Mesodermal cell (in vitro differentiated cells): ENCODE measurements around the gene METTL16.

ENCODE experiments used
- H3K27ac ChIP-seq: 2 replicates; pipeline ENCODE4 v1.7.0; 2013; ENCODE audit warnings: mild to moderate bottlenecking, low read depth, low read length, moderate library complexity; ENCODE audit not compliant: severe bottlenecking
- H3K36me3 ChIP-seq: 2 replicates; pipeline ENCODE4 v1.7.1; 2013; ENCODE audit warnings: mild to moderate bottlenecking, low read length, moderate library complexity; ENCODE audit not compliant: control insufficient read depth, insufficient read depth
- H3K4me1 ChIP-seq: one replicate; pipeline ENCODE4 v1.7.1; 2013; ENCODE audit warnings: mild to moderate bottlenecking, low read length; ENCODE audit not compliant: insufficient read depth, control insufficient read depth, poor library complexity, severe bottlenecking
- H3K4me3 ChIP-seq: 2 replicates; pipeline ENCODE4 v1.7.0; 2013; ENCODE audit warnings: low read length, control low read depth, mild to moderate bottlenecking; ENCODE audit not compliant: insufficient read depth, poor library complexity, severe bottlenecking; ENCODE audit errors: extremely low read depth
- H3K9me3 ChIP-seq: 2 replicates; pipeline ENCODE4 v1.7.1; 2013; ENCODE audit warnings: mild to moderate bottlenecking, low read length, moderate library complexity; ENCODE audit not compliant: control insufficient read depth
- WGBS, 2 experiments: methylation state at CpG; one replicate each; pipeline ENCODE4 v1.1.5; 2013; ENCODE audit warnings: missing lambda C conversion rate in 2 of 2; ENCODE audit not compliant: insufficient coverage in 2 of 2; 5-methylcytosine and 5-hydroxymethylcytosine counted together

The METTL16 gene

GRCh38 chr17:2478458-2478857 is 33.2 kb downstream of the METTL16 start:
- Histone ChIP-seq H3K4me1 (no peaks in the 10 kb centered on the region), H3K4me3 (no peak overlapping the region), H3K9me3 (no peaks in the 10 kb centered on the region), H3K27ac (no peak overlapping the region), H3K36me3 (peaks cover 60% of the 10 kb centered on the region)
- 86 to 94% methylated on average over 2 of the region's 3 CpGs for WGBS, 2 experiments

DNA sequence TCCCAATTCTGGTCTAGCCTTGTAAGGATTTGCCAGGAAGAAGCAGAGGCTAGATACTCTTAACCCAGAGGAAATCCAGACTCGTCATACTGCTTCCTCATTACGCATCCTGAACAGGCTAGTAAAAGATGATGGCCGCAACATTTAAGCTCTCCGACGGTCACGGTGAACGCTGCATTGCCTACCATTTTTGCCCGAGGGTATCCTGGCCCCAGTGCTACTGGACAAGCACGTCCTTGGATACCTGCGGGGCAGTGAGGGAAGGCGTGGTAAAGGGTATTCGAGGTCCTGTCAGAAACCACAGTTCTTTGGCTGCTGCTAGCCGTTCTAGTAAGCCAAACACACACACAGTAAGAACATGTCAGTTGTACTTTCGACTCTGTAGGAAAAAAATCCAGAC is 36.6 kb downstream of the METTL16 start:
- no peak overlapping the region for H3K4me3 ChIP-seq
- H3K4me1 ChIP-seq: no peaks in the 10 kb centered on the region
- H3K36me3 ChIP-seq: peaks cover 69% of the 10 kb centered on the region
- H3K27ac ChIP-seq: no peak overlapping the region
- 96 to 98% methylated on average over 8 to 14 of the region's 14 CpGs for WGBS, 2 experiments
- H3K9me3 ChIP-seq: no peaks in the 10 kb centered on the region

DNA sequence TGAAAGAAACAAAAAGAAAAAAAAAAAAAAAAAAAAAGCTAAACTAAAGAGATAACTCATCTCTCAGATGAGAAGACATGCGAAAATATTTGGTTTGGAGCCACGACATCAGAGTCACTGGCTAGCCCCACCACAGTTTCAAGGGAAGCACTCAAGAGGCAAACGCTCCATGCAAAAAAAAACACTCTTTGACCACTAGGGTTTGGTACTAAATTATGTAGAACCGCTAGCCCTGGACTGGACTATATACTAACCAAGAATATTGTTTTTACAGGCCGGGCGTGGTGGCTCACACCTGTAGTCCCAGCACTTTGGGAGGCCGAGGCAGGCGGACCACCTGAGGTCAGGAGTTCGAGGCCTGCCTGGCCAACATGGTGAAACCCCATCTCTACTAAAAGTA is 37.3 kb downstream of the METTL16 start:
- Histone ChIP-seq H3K36me3 (peaks cover 75% of the 10 kb centered on the region), H3K4me3 (no peak overlapping the region), H3K27ac (no peak overlapping the region), H3K4me1 (no peaks in the 10 kb centered on the region), H3K9me3 (no peaks in the 10 kb centered on the region)
- WGBS, 2 experiments: 93 to 95% methylated on average over 7 to 9 of the region's 9 CpGs

GRCh38 chr17:2468270-2468669 is 43.4 kb downstream of the METTL16 start:
- Histone ChIP-seq H3K4me3 (no peak overlapping the region), H3K36me3 (peaks cover 62% of the 10 kb centered on the region), H3K9me3 (no peaks in the 10 kb centered on the region), H3K4me1 (no peaks in the 10 kb centered on the region), H3K27ac (no peak overlapping the region)
- 100% methylated on average over 1 of the region's 4 CpGs; no CpG with 5 or more reads in 1 of the 2 experiments for WGBS, 2 experiments

DNA sequence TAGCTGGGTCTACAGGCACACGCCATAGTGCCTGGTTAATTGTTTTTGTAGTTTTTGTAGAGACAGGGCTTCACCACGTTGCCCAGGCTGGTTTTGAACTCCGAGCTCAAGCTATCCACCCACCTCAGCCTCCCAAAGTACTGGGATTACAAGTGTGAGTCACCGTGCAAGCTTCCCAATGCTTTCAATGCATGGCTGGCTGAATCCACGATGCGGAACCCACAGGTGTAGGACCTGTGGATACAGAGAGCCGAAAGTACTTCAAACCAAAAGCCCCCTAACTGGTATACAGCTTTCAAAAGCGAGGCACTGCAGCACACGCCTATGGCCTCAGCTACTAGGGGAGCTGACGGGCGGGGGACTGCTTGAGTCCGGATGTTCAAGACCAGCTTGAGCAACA is 44.8 kb downstream of the METTL16 start:
- Histone ChIP-seq H3K27ac (no peak overlapping the region), H3K4me3 (no peak overlapping the region), H3K36me3 (peaks cover 69% of the 10 kb centered on the region), H3K9me3 (no peaks in the 10 kb centered on the region), H3K4me1 (no peaks in the 10 kb centered on the region)
- WGBS, 2 experiments: 89% methylated on average over 4 to 10 of the region's 12 CpGs

DNA sequence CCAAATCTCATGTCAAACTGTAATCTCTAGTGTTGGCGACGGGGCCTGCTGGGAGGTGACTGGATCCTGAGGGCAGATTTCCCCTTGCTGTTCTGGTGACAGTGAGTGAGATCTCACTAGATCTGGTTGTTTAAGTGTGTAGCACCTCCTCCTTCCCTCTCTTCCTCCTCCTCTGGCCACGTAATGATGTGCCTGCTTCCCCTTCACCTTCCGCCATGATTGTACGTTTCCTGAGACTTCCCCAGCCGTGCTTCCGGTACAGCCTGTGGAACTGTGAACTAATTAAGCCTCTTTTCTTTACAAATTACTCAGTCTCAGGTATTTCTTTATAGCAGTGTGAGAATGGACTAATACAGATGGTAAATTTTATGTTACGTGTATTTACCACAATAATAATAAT is 49.2 kb downstream of the METTL16 start:
- H3K9me3 ChIP-seq: no peaks in the 10 kb centered on the region
- peaks cover 7% of the 10 kb centered on the region for H3K4me1 ChIP-seq
- no peak overlapping the region for H3K27ac ChIP-seq
- 85 to 100% methylated on average over 3 to 5 of the region's 8 CpGs for WGBS, 2 experiments
- H3K4me3 ChIP-seq: no peak overlapping the region
- peaks cover 73% of the 10 kb centered on the region for H3K36me3 ChIP-seq

GRCh38 chr17:2459917-2460271 is 51.8 kb downstream of the METTL16 start:
- H3K4me1 ChIP-seq: peaks cover 7% of the 10 kb centered on the region
- no peak overlapping the region for H3K27ac ChIP-seq
- H3K36me3 ChIP-seq: peaks cover 77% of the 10 kb centered on the region
- 83 to 100% methylated on average over 1 of the region's 3 CpGs for WGBS, 2 experiments
- H3K9me3 ChIP-seq: no peaks in the 10 kb centered on the region
- no peak overlapping the region for H3K4me3 ChIP-seq

DNA sequence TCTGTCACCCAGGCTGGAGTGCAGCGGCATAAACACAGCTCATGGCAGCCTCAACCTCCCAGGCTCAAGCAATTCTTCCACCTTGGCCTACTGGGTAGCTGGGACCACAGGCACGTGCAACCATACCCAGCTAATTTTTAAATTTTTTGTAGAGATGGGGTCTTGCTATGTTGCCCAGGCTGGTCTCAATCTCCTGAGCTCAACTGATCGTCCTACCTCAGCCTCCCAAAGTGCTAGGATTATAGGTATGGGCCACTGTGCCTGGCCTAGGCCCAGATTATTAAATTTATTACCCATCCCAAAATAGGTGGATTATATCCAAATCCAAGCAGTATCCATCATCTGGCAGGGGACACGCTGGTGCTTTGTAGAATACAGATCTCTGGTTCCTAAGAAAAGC is 53.8 kb downstream of the METTL16 start:
- Histone ChIP-seq H3K4me3 (no peak overlapping the region), H3K36me3 (peaks cover 71% of the 10 kb centered on the region), H3K9me3 (no peaks in the 10 kb centered on the region), H3K27ac (no peak overlapping the region), H3K4me1 (peaks cover 7% of the 10 kb centered on the region)
- WGBS, 2 experiments: 89 to 100% methylated on average over 1 of the region's 4 CpGs

DNA sequence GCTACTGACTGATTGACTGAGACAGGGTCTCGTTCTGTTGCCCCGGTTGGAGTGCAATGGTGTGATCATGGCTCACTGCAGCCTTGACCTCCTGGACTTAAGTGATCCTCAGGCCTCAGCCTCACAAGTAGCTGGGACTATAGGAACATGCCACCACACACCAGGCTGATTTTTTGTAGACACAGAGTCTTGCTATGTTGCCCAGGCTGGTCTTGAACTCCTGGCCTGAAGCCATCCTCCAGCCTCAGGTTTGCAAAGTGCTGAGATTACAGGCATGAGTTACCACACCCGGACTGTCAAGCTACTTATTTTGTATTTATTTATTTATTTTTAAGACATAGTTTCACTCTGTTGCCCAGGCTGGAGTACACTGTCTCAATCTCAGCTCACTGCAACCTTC is 55.2 kb downstream of the METTL16 start:
- no peak overlapping the region for H3K27ac ChIP-seq
- H3K9me3 ChIP-seq: no peaks in the 10 kb centered on the region
- WGBS, 2 experiments: 88 to 91% methylated on average over 2 of the region's 3 CpGs
- H3K4me3 ChIP-seq: no peak overlapping the region
- peaks cover 60% of the 10 kb centered on the region for H3K36me3 ChIP-seq
- peaks cover 7% of the 10 kb centered on the region for H3K4me1 ChIP-seq

GRCh38 chr17:2455956-2456355 is 55.7 kb downstream of the METTL16 start:
- Histone ChIP-seq H3K36me3 (peaks cover 55% of the 10 kb centered on the region), H3K4me3 (no peak overlapping the region), H3K4me1 (peaks cover 7% of the 10 kb centered on the region), H3K27ac (no peak overlapping the region), H3K9me3 (no peaks in the 10 kb centered on the region)
- WGBS, 2 experiments: 100% methylated on average over 2 of the region's 3 CpGs; no CpG with 5 or more reads in 1 of the 2 experiments

GRCh38 chr17:2453866-2454265 is 57.8 kb downstream of the METTL16 start:
- Histone ChIP-seq H3K36me3 (peaks cover 38% of the 10 kb centered on the region), H3K27ac (no peak overlapping the region), H3K4me3 (no peak overlapping the region), H3K9me3 (no peaks in the 10 kb centered on the region), H3K4me1 (no peaks in the 10 kb centered on the region)
- no CpG with 5 or more reads among the region's 3 CpGs for WGBS, 2 experiments
